Measurements from ENCODE around the gene KHDRBS2. TPM values are rescaled to one million over a fixed set of nuclear protein-coding genes. Genes with fewer than 3 reads are reported as not detected.
"Not testable (repeated sequence)": the region's sequence is repeated elsewhere in the genome, so short reads cannot be mapped to it uniquely, and the experiment has no call there.

KHDRBS2 gene
- total and polyA plus RNA-seq, 2 experiments from 2014 or later, result 5.4 to 11.7 TPM

DNA sequence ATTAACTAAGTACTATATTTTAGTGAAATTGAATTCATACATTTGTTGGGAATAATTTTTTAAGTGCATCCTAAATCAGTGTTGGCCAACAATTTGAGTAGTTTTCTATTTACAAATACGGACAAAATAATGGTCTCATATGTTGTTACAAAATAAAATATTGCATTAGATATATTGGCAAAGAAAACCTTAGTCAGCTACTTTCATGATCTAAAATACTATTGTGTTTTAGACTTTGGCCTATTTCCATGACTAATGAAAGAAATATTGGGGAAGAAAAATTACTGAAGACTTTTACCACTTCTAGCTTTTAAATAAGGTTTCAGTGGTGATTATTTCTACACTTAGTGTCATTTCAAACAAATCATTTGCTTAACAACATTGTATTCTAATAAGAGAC is 498.0 kb downstream of the KHDRBS2 start (continued):
- TF ChIP-seq, protein P1, sequence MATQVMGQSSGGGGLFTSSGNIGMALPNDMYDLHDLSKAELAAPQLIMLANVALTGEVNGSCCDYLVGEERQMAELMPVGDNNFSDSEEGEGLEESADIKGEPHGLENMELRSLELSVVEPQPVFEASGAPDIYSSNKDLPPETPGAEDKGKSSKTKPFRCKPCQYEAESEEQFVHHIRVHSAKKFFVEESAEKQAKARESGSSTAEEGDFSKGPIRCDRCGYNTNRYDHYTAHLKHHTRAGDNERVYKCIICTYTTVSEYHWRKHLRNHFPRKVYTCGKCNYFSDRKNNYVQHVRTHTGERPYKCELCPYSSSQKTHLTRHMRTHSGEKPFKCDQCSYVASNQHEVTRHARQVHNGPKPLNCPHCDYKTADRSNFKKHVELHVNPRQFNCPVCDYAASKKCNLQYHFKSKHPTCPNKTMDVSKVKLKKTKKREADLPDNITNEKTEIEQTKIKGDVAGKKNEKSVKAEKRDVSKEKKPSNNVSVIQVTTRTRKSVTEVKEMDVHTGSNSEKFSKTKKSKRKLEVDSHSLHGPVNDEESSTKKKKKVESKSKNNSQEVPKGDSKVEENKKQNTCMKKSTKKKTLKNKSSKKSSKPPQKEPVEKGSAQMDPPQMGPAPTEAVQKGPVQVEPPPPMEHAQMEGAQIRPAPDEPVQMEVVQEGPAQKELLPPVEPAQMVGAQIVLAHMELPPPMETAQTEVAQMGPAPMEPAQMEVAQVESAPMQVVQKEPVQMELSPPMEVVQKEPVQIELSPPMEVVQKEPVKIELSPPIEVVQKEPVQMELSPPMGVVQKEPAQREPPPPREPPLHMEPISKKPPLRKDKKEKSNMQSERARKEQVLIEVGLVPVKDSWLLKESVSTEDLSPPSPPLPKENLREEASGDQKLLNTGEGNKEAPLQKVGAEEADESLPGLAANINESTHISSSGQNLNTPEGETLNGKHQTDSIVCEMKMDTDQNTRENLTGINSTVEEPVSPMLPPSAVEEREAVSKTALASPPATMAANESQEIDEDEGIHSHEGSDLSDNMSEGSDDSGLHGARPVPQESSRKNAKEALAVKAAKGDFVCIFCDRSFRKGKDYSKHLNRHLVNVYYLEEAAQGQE (IDR thresholded peaks at IDR 0.05; ENCODE audit: unreplicated experiment), result no peak
- TF ChIP-seq EZH2 (IDR thresholded peaks at IDR 0.05; ENCODE audit: low read depth, unreplicated experiment) (no peak), CREB1 (CRISPR knock-in tag; IDR thresholded peaks at IDR 0.05; ENCODE audit: low read depth) (no peak), ZNF114 (CRISPR knock-in tag; IDR thresholded peaks at IDR 0.05) (no peak)

DNA sequence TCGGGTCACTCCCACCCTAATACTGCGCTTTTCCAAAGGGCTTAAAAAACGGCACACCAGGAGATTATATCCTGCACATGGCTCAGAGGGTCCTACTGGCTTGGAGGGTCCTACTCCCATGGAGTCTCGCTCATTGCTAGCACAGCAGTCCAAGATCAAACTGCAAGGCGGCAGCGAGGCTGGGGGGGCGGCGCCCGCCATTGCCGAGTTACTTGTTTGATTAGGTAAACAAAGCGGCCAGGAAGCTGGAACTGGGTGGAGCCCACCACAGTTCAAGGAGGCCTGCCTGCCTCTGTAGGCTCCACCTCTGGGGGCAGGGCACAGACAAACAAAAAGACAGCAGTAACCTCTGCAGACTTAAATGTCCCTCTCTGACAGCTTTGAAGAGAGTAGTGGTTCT is 516.6 kb downstream of the KHDRBS2 start:
- H3K27me3 ChIP-seq (ENCODE audit: insufficient read depth); H2AFZ ChIP-seq; ATAC-seq; H3K4me1 Mint-ChIP-seq; H3K4me1 ChIP-seq (ENCODE audit: insufficient read depth); H4K20me1 ChIP-seq (replicated peaks; ENCODE audit: insufficient read depth); H3K4me3 ChIP-seq; H3K9me2 ChIP-seq (ENCODE audit: insufficient read depth); H3K27ac ChIP-seq (ENCODE audit: low read depth); H3K79me2 ChIP-seq (replicated peaks; ENCODE audit: insufficient read depth); DNase-seq (ENCODE audit: low spot score); H3K4me2 ChIP-seq; H3K4me3 Mint-ChIP-seq; H3K27me3 Mint-ChIP-seq (ENCODE audit: insufficient read depth, low read depth, poor library complexity); H3K27ac Mint-ChIP-seq; H3F3A ChIP-seq (replicated peaks; ENCODE audit: low read depth): not testable (repeated sequence)
- H3K9me3 Mint-ChIP-seq, result peaks cover 70% of the 10 kb centered on the region
- peaks cover 33% of the 10 kb centered on the region; the same call in 2 of the 3 replicates for H3K36me3 Mint-ChIP-seq (ENCODE audit: low read depth)
- H3K36me3 ChIP-seq (ENCODE audit: insufficient read depth), result peaks cover 13% of the 10 kb centered on the region

DNA sequence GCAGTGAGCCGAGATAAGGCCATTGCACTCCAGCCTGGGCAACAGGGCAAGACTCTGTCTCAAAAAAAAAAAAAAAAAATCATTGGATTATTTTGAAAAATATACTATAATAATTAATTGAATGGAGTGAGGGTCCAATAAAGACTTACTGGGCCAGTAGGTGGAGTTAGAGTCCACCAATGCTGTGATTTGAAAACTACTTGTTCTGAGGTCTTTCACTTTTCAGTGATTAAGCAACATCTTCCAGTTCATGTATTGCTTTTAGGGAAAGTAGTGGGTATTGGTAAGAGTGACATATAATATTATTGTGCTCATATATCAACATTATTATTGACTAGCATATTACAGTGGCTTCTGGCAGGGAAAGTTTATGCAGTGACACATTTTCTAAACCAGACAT is 530.3 kb downstream of the KHDRBS2 start:
- ATAC-seq, result no peak
- TF ChIP-seq, protein P2, sequence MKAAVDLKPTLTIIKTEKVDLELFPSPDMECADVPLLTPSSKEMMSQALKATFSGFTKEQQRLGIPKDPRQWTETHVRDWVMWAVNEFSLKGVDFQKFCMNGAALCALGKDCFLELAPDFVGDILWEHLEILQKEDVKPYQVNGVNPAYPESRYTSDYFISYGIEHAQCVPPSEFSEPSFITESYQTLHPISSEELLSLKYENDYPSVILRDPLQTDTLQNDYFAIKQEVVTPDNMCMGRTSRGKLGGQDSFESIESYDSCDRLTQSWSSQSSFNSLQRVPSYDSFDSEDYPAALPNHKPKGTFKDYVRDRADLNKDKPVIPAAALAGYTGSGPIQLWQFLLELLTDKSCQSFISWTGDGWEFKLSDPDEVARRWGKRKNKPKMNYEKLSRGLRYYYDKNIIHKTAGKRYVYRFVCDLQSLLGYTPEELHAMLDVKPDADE (IDR thresholded peaks at IDR 0.05), result no peak
- TF ChIP-seq, protein P3, sequence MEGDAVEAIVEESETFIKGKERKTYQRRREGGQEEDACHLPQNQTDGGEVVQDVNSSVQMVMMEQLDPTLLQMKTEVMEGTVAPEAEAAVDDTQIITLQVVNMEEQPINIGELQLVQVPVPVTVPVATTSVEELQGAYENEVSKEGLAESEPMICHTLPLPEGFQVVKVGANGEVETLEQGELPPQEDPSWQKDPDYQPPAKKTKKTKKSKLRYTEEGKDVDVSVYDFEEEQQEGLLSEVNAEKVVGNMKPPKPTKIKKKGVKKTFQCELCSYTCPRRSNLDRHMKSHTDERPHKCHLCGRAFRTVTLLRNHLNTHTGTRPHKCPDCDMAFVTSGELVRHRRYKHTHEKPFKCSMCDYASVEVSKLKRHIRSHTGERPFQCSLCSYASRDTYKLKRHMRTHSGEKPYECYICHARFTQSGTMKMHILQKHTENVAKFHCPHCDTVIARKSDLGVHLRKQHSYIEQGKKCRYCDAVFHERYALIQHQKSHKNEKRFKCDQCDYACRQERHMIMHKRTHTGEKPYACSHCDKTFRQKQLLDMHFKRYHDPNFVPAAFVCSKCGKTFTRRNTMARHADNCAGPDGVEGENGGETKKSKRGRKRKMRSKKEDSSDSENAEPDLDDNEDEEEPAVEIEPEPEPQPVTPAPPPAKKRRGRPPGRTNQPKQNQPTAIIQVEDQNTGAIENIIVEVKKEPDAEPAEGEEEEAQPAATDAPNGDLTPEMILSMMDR (conservative IDR thresholded peaks at IDR 0.05; ENCODE audit: low read depth in 2 of 2), result peak in 1 of 2 experiments; percentile 42; a peak in 3 of 4 replicates

More for the DNA sequence above, 530.3 kb downstream of the KHDRBS2 start:
- Histone ChIP-seq H3K27ac (ENCODE audit: low read depth) (no peak overlapping the region), H3K4me2 (no peak overlapping the region), H3K79me2 (replicated peaks; ENCODE audit: insufficient read depth) (no peaks in the 10 kb centered on the region), H3F3A (replicated peaks; ENCODE audit: low read depth) (no peaks in the 10 kb centered on the region), H4K20me1 (replicated peaks; ENCODE audit: insufficient read depth) (no peaks in the 10 kb centered on the region), H3K9me2 (ENCODE audit: insufficient read depth) (no peaks in the 10 kb centered on the region), H2AFZ (no peak overlapping the region), H3K27me3 (ENCODE audit: insufficient read depth) (no peaks in the 10 kb centered on the region), H3K4me3 (no peak overlapping the region), H3K36me3 (ENCODE audit: insufficient read depth) (no peaks in the 10 kb centered on the region), H3K4me1 (ENCODE audit: insufficient read depth) (0 out of 2 replicates have a peak, but pooled peaks cover 6% of the 10 kb centered on the region)
- no peaks in the 10 kb centered on the region for H3K36me3 Mint-ChIP-seq (ENCODE audit: low read depth)
- no peak overlapping the region for H3K4me3 Mint-ChIP-seq
- no peaks in the 10 kb centered on the region for H3K27me3 Mint-ChIP-seq (ENCODE audit: insufficient read depth, low read depth, poor library complexity)
- no peaks in the 10 kb centered on the region; the same call in 1 of the 3 replicates for H3K9me3 Mint-ChIP-seq
- no peak for DNase-seq (ENCODE audit: low spot score)
- no peaks in the 10 kb centered on the region for H3K4me1 Mint-ChIP-seq
- no peak overlapping the region for H3K27ac Mint-ChIP-seq

All from GM23338 (cell line).